ENCODE results near the gene AEBP1. TPM values are rescaled to one million over a fixed set of nuclear protein-coding genes. Genes with fewer than 3 reads are reported as not detected.
A peak's percentile ranks its signal among the peaks of the same experiment; 100 is the strongest.

Gene AEBP1
- total RNA-seq, 1 experiment from 2014 or later = 49.3 TPM

GRCh38 chr7:44152971-44153947 lies 49.1 kb downstream of the AEBP1 start:
- Histone ChIP-seq H3T11ph (ENCODE audit: low read length) (no peak overlapping the region), H3K4me2 (ENCODE audit: insufficient read depth, insufficient read length, low read length) (no peak overlapping the region), H4K20me1 (ENCODE audit: control insufficient read depth, insufficient read depth, insufficient read length) (no peaks in the 10 kb centered on the region), H2BK20ac (ENCODE audit: low read depth, low read length, poor library complexity, severe bottlenecking) (no peak overlapping the region), H3K23me2 (ENCODE audit: insufficient read length, low read depth, low read length, poor library complexity, severe bottlenecking) (no peaks in the 10 kb centered on the region), H3K23ac (ENCODE audit: insufficient read length, low read depth, low read length) (no peak overlapping the region), H2BK12ac (ENCODE audit: insufficient read length, low read depth, low read length) (no peak overlapping the region), H2BK15ac (ENCODE audit: low read depth, low read length) (no peak overlapping the region), H4K5ac (ENCODE audit: insufficient read length, low read depth, low read length) (no peak overlapping the region), H3K9me3 (ENCODE audit: control insufficient read depth, low read depth, low read length) (no peaks in the 10 kb centered on the region), H3K79me2 (ENCODE audit: insufficient read depth, low read length) (no peaks in the 10 kb centered on the region), H3K27me3 (ENCODE audit: insufficient read depth, low read length) (no peaks in the 10 kb centered on the region), H3K79me1 (ENCODE audit: insufficient read depth, low read depth, low read length, poor library complexity, severe bottlenecking) (no peaks in the 10 kb centered on the region), H3K4ac (ENCODE audit: low read depth, low read length) (no peak overlapping the region), H4K8ac (replicated peaks; ENCODE audit: insufficient read length, low read depth, low read length) (no peak overlapping the region), H3K27ac (ENCODE audit: insufficient read length, low read depth, low read length) (no peak overlapping the region), H2BK120ac (ENCODE audit: low read depth, low read length, poor library complexity, severe bottlenecking) (no peak overlapping the region), H2AK5ac (ENCODE audit: insufficient read length, low read length) (no peak overlapping the region), H2BK5ac (ENCODE audit: insufficient read length, low read length) (no peak overlapping the region), H3K18ac (ENCODE audit: insufficient read length, low read depth, low read length) (no peak overlapping the region), H3K4me1 (ENCODE audit: insufficient read depth, low read length) (no peaks in the 10 kb centered on the region), H3K14ac (ENCODE audit: insufficient read depth, low read length) (no peak overlapping the region), H3K56ac (ENCODE audit: insufficient read length, low read depth, low read length) (no peak overlapping the region), H3K9ac (ENCODE audit: extremely low read depth, insufficient read length, low read length) (no peak overlapping the region), H2AFZ (ENCODE audit: low read length) (no peak overlapping the region), H4K91ac (ENCODE audit: insufficient read length, low read depth, low read length) (no peak overlapping the region)
- Mint-ChIP-seq H3K4me3 (no peak overlapping the region), H3K27me3 (ENCODE audit: low read depth) (peaks cover 8% of the 10 kb centered on the region), H3K36me3 (ENCODE audit: insufficient read depth in 1 of 3, low read depth in 3 of 3) (no peaks in the 10 kb centered on the region), H3K9me3 (no peaks in the 10 kb centered on the region), H3K4me1 (peaks cover 3 to 7% of the 10 kb centered on the region in 2 experiments; a peak in 2 of 4 replicates), H3K27ac (no peak overlapping the region)
- WGBS (ENCODE audit: extremely low coverage, insufficient read length, low lambda C conversion rate) = no CpG with 5 or more reads among the region's 22 CpGs
- no peak for DNase-seq
- TF ChIP-seq CTCF (conservative IDR thresholded peaks at IDR 0.05) = peak; percentile 29; the same call in 2 of the 3 replicates
